KMS-11 (cell line): ENCODE data around the gene EXD1.

Experiments used
- H2AFZ ChIP-seq: fragments of 200-600 bp; sonication (generic); 2 replicates; pipeline ENCODE4 v1.6.1; 2016; ENCODE audit warnings: antibody characterized with exemption, mixed run types, low read depth
- H3K27ac ChIP-seq: fragments of 200-600 bp; sonication (generic); 2 replicates; pipeline ENCODE4 v1.6.1; 2016; ENCODE audit warnings: mild to moderate bottlenecking, mixed run types
- H3K27me3 ChIP-seq: fragments of 200-600 bp; sonication (generic); 2 replicates; pipeline ENCODE4 v1.6.1; 2017; ENCODE audit warnings: mild to moderate bottlenecking, low read depth, mixed run types, moderate library complexity; ENCODE audit not compliant: insufficient read depth
- H3K36me3 ChIP-seq: fragments of 200-600 bp; sonication (generic); 2 replicates; pipeline ENCODE4 v1.6.1; 2017; ENCODE audit warnings: mild to moderate bottlenecking, mixed run types; ENCODE audit not compliant: insufficient read depth
- H3K4me1 ChIP-seq: fragments of 200-600 bp; sonication (generic); 2 replicates; pipeline ENCODE4 v1.6.1; 2016; ENCODE audit warnings: mild to moderate bottlenecking, low read depth, mixed run types; ENCODE audit not compliant: poor library complexity, severe bottlenecking
- H3K4me2 ChIP-seq: fragments of 200-600 bp; sonication (generic); 2 replicates; pipeline ENCODE4 v1.7.0; 2016; ENCODE audit warnings: mild to moderate bottlenecking, mixed run types
- H3K4me3 ChIP-seq: fragments of 200-600 bp; sonication (generic); IDR thresholded peaks from 2 replicates; pipeline ENCODE4 v1.6.1; 2017; ENCODE audit warnings: low read depth, low read length, mixed read lengths; ENCODE audit not compliant: insufficient read depth
- H3K79me2 ChIP-seq: fragments of 200-600 bp; sonication (generic); 2 replicates; pipeline ENCODE4 v1.6.1; 2016; ENCODE audit warnings: low read depth, mixed run types; ENCODE audit not compliant: insufficient read depth
- H3K9ac ChIP-seq: fragments of 200-600 bp; sonication (generic); 2 replicates; pipeline ENCODE4 v1.6.1; 2016; ENCODE audit warnings: mild to moderate bottlenecking, mixed run types
- H4K20me1 ChIP-seq: fragments of 200-600 bp; sonication (generic); 2 replicates; pipeline ENCODE4 v1.6.1; 2016; ENCODE audit warnings: mild to moderate bottlenecking, mixed run types; ENCODE audit not compliant: insufficient read depth
- TF ChIP-seq, protein P1 (sequence below): fragments of 200-600 bp; sonication (generic); conservative IDR thresholded peaks from 2 replicates; pipeline ENCODE4 v1.6.1; 2017; ENCODE audit warnings: low read depth, mild to moderate bottlenecking, antibody characterized with exemption, low read length, moderate library complexity, mixed read lengths

The EXD1 gene

DNA sequence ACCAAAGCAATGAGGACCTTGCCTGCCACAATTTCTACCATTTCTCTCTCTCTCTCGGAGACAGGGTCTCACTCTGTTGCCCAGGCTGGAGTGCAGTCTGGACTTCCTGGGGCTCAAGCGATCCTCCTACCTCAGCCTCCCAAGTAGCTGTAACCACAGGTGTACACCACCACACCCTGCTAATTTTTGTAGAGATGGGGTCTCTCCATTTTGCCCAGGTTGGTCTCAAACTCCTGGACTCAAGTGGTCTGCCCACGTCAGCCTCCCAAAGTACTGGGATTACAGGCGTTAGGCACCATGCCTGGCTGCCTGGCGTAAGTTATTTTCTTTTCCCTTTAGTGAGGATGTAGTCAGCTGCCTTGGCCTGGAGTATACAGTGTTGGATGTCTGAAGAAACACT, 76.8 kb downstream of the EXD1 start:
- TF ChIP-seq, protein P1, sequence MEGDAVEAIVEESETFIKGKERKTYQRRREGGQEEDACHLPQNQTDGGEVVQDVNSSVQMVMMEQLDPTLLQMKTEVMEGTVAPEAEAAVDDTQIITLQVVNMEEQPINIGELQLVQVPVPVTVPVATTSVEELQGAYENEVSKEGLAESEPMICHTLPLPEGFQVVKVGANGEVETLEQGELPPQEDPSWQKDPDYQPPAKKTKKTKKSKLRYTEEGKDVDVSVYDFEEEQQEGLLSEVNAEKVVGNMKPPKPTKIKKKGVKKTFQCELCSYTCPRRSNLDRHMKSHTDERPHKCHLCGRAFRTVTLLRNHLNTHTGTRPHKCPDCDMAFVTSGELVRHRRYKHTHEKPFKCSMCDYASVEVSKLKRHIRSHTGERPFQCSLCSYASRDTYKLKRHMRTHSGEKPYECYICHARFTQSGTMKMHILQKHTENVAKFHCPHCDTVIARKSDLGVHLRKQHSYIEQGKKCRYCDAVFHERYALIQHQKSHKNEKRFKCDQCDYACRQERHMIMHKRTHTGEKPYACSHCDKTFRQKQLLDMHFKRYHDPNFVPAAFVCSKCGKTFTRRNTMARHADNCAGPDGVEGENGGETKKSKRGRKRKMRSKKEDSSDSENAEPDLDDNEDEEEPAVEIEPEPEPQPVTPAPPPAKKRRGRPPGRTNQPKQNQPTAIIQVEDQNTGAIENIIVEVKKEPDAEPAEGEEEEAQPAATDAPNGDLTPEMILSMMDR, result no peak
- no peaks in the 10 kb centered on the region for H3K79me2 ChIP-seq

DNA sequence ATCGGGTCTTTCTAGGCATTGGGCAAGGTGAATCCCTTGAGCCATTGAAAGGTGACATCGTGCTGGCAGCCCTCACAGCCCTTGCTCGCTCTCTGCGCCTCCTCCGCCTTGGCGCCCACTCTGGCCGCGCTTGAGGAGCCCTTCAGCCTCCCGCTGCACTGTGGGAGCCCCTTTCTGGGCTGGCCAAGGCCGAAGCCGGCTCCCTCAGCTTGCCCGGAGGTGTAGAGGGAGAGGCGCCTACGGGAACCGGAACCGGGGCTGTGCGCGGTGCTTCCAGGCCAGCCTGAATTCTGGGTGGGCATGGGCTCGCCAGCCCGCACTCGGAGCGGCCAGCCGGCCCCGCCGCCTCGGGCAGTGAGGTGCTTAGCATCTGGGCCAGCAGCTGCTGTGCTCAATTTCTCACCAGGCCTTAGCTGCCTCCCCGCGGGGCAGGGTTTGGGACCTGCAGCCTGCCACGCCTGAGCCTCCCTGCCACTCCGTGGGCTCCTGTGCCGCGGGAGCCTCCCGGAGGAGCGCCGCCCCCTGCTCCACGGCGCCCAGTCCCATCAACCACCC, 79.0 kb downstream of the EXD1 start:
- H4K20me1 ChIP-seq, result no peaks in the 10 kb centered on the region
- H3K9ac ChIP-seq, result no peak overlapping the region
- no peak overlapping the region for H2AFZ ChIP-seq
- H3K27me3 ChIP-seq, result no peaks in the 10 kb centered on the region
- H3K4me2 ChIP-seq, result no peak overlapping the region
- no peak overlapping the region for H3K27ac ChIP-seq
- no peaks in the 10 kb centered on the region for H3K36me3 ChIP-seq
- TF ChIP-seq, protein P1, result no peak
- no peaks in the 10 kb centered on the region for H3K4me1 ChIP-seq
- H3K4me3 ChIP-seq, result no peak overlapping the region
- no peaks in the 10 kb centered on the region for H3K79me2 ChIP-seq

More for the DNA sequence above, 76.8 kb downstream of the EXD1 start:
- H2AFZ ChIP-seq, result no peak overlapping the region
- H3K27me3 ChIP-seq, result no peaks in the 10 kb centered on the region
- no peak overlapping the region for H3K4me2 ChIP-seq
- H3K27ac ChIP-seq, result no peak overlapping the region
- no peaks in the 10 kb centered on the region for H4K20me1 ChIP-seq
- no peaks in the 10 kb centered on the region for H3K36me3 ChIP-seq
- H3K9ac ChIP-seq, result no peak overlapping the region
- no peak overlapping the region for H3K4me3 ChIP-seq
- H3K4me1 ChIP-seq, result no peaks in the 10 kb centered on the region

DNA sequence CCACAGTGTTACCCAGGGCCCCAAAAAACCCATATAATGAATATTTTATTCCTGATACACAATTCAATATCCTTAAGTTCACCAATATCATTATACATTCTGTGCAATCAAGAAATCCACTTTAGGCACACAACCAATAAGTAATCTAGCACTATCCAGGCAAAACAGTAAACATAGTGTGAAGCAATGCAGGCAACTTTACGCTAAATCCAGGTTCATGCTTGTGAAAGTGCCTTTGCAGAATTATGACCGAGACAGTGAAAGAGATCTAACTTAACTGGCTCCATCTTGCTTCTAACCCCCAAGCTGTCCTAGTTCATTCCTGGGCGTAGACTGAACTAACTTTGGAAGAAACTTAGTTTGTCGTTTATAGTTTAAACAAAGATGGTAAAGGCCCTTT, 80.3 kb downstream of the EXD1 start:
- no peak overlapping the region for H3K4me2 ChIP-seq
- H2AFZ ChIP-seq, result no peak overlapping the region
- H3K4me1 ChIP-seq, result no peaks in the 10 kb centered on the region
- H3K27ac ChIP-seq, result no peak overlapping the region
- TF ChIP-seq, protein P1, result no peak
- no peaks in the 10 kb centered on the region for H3K27me3 ChIP-seq
- H3K36me3 ChIP-seq, result no peaks in the 10 kb centered on the region
- H3K9ac ChIP-seq, result no peak overlapping the region
- H3K4me3 ChIP-seq, result no peak overlapping the region
- no peaks in the 10 kb centered on the region for H3K79me2 ChIP-seq
- H4K20me1 ChIP-seq, result no peaks in the 10 kb centered on the region

DNA sequence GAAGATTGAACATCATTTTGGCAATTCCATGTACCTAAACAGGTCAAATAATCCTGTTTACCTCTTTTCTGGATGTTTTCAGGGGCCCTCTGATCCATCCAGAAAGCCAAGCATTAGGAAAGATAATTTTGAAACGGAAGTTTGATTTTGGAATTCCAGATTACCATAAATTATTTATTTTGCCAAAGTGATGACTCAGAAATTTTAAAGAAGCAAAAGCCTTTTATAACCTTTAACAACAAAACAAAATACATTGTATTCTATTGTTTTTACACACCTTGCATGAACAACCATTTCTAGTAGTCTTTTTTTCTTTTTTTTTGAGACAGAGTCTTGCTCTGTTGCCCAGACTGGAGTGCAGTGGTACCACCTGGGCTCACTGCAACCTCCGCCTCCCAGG, 82.5 kb downstream of the EXD1 start:
- Histone ChIP-seq H3K27ac (no peak overlapping the region), H3K9ac (no peak overlapping the region), H3K79me2 (no peaks in the 10 kb centered on the region), H3K4me1 (no peaks in the 10 kb centered on the region), H3K27me3 (no peaks in the 10 kb centered on the region), H3K4me3 (no peak overlapping the region), H3K36me3 (no peaks in the 10 kb centered on the region), H2AFZ (no peak overlapping the region), H4K20me1 (no peaks in the 10 kb centered on the region), H3K4me2 (no peak overlapping the region)
- TF ChIP-seq, protein P1, result no peak
